ENCODE results near the gene CD14.

DNA sequence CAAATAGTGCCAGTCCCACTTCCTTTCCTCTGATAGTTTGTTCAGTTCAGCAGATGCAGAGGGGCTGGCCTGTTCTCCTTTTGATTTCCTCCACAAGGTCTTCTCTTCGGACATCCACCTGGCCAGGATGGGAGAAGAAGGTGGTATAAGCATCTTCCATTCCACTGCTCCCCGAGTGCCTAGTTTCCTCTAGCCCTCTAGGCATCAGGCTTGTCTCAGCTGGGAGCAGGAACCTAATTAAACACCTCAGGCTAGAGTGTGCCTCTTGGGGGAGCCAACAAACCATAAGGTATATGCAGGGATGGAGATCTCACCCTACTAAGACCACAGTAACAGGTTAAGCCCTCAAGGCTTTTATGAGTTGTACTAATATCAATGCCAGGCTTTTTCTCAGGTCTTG is 41.2 kb upstream of the CD14 start:
- no peak for TF ChIP-seq POLR2A (IDR thresholded peaks at IDR 0.05)
- TF ChIP-seq, protein P1, sequence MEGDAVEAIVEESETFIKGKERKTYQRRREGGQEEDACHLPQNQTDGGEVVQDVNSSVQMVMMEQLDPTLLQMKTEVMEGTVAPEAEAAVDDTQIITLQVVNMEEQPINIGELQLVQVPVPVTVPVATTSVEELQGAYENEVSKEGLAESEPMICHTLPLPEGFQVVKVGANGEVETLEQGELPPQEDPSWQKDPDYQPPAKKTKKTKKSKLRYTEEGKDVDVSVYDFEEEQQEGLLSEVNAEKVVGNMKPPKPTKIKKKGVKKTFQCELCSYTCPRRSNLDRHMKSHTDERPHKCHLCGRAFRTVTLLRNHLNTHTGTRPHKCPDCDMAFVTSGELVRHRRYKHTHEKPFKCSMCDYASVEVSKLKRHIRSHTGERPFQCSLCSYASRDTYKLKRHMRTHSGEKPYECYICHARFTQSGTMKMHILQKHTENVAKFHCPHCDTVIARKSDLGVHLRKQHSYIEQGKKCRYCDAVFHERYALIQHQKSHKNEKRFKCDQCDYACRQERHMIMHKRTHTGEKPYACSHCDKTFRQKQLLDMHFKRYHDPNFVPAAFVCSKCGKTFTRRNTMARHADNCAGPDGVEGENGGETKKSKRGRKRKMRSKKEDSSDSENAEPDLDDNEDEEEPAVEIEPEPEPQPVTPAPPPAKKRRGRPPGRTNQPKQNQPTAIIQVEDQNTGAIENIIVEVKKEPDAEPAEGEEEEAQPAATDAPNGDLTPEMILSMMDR (IDR thresholded peaks at IDR 0.05) = no peak

Data from right lobe of liver (tissue), 4 donors.